Transverse colon (tissue), 3 donors: ENCODE data around the gene SEC24B.

Experiments used
- EP300 ChIP-seq: sonication (generic); formaldehyde crosslinking; IDR thresholded peaks from one replicate; pipeline ENCODE4 v1.6.1; 2017; ENCODE audit warnings: antibody characterized with exemption, low read depth
- POLR2A ChIP-seq: fragments of 450-650 bp; IDR thresholded peaks from one replicate; pipeline ENCODE4 v1.6.1; 2016; ENCODE audit warnings: antibody characterized with exemption, mild to moderate bottlenecking, moderate library complexity
- TF ChIP-seq, protein P1 (sequence below), 5 experiments: fragments of 200-600 bp in 3 of 5; fragments of 450-650 bp in 2 of 5; sonication (generic) in 3 of 5; IDR thresholded peaks; 1 replicate in 2 of 5; 2 replicates in 3 of 5; pipeline ENCODE4 v1.5.1; 2016 to 2017; ENCODE audit warnings: antibody characterized with exemption in 5 of 5, inconsistent platforms in 3 of 5, mild to moderate bottlenecking in 2 of 5, moderate library complexity in 1 of 5

DNA sequence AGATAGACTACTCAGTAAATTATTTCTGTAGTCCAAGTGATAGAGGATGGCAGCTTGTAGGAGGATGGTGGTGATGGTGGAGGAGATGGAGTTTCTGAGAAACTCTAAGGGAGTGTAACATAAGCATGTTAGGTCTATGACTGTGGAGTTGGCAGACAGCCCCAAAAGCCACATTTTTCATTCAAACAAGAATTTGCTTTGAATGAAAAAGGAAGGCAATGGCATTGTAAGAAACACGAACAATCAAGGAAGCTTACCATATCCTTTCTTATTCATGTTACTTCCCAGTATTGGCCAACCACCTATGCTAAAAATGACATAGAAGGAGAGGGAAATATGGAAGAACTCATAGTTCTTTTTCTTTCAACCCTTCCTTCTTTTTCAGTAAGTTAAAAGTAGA, 18.7 kb upstream of the SEC24B start:
- TF ChIP-seq, protein P1, sequence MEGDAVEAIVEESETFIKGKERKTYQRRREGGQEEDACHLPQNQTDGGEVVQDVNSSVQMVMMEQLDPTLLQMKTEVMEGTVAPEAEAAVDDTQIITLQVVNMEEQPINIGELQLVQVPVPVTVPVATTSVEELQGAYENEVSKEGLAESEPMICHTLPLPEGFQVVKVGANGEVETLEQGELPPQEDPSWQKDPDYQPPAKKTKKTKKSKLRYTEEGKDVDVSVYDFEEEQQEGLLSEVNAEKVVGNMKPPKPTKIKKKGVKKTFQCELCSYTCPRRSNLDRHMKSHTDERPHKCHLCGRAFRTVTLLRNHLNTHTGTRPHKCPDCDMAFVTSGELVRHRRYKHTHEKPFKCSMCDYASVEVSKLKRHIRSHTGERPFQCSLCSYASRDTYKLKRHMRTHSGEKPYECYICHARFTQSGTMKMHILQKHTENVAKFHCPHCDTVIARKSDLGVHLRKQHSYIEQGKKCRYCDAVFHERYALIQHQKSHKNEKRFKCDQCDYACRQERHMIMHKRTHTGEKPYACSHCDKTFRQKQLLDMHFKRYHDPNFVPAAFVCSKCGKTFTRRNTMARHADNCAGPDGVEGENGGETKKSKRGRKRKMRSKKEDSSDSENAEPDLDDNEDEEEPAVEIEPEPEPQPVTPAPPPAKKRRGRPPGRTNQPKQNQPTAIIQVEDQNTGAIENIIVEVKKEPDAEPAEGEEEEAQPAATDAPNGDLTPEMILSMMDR (IDR thresholded peaks at IDR 0.05), result no peak
- TF ChIP-seq POLR2A (no peak), EP300 (no peak)
